Fibroblast of the aortic adventitia (primary cell): Measurements from ENCODE around the gene DLEC1. TPM values are rescaled to one million over a fixed set of nuclear protein-coding genes. Genes with fewer than 3 reads are reported as not detected.
"Not testable (repeated sequence)": the region's sequence is repeated elsewhere in the genome, so short reads cannot be mapped to it uniquely, and the experiment has no call there.

Experiments
- DNase-seq: peaks from one replicate; pipeline ENCODE4 v3.0.0-alpha.2; 2010; ENCODE audit warnings: low read depth
- H3K4me3 ChIP-seq: 2 replicates; pipeline ENCODE4 v1.5.1; 2011; ENCODE audit warnings: low read depth, mild to moderate bottlenecking, control low read depth, low read length, moderate library complexity
- CTCF ChIP-seq: IDR thresholded peaks from 2 replicates; pipeline ENCODE4 v1.5.1; 2011; ENCODE audit warnings: mild to moderate bottlenecking, low read length, control low read depth, inconsistent platforms; ENCODE audit not compliant: insufficient read depth
- total RNA-seq: library from RNA; depleted of rRNA; stranded (reverse); fragments of >200 nt; gene quantifications from 2 replicates; pipeline ENCODE4 v1.2.3, GENCODE V29; 2012; ENCODE audit warnings: low replicate concordance

DLEC1 gene
- total RNA-seq, 1 donor, result 0.09 TPM

GRCh38 chr3:38085311-38085942, 46.4 kb downstream of the DLEC1 start:
- DNase-seq, result no peak
- TF ChIP-seq CTCF, result no peak
- no peak overlapping the region for H3K4me3 ChIP-seq

- H3K4me3 ChIP-seq, result no peak overlapping the region
- no peak for TF ChIP-seq CTCF
- DNase-seq, result no peak
Observed at GRCh38 chr3:38085943-38086324, 46.9 kb downstream of the DLEC1 start.

- no peak overlapping the region for H3K4me3 ChIP-seq
- no peak for TF ChIP-seq CTCF
- no peak for DNase-seq
Observed at GRCh38 chr3:38086496-38086895, 47.5 kb downstream of the DLEC1 start.

GRCh38 chr3:38087278-38087677, 48.3 kb downstream of the DLEC1 start:
- not testable (repeated sequence) for H3K4me3 ChIP-seq, DNase-seq

- no peak for DNase-seq
- TF ChIP-seq CTCF, result no peak
- no peak overlapping the region for H3K4me3 ChIP-seq
Observed at GRCh38 chr3:38088126-38089078, 49.4 kb downstream of the DLEC1 start.

GRCh38 chr3:38089163-38089562, 50.2 kb downstream of the DLEC1 start:
- TF ChIP-seq CTCF, result no peak
- no peak for DNase-seq
- no peak overlapping the region for H3K4me3 ChIP-seq

GRCh38 chr3:38090453-38090852, 51.4 kb downstream of the DLEC1 start:
- no peak for DNase-seq
- no peak for TF ChIP-seq CTCF
- no peak overlapping the region for H3K4me3 ChIP-seq
